Measurements from ENCODE around the gene ZMIZ1. TPM values are rescaled to one million over a fixed set of nuclear protein-coding genes. Genes with fewer than 3 reads are reported as not detected.

The ZMIZ1 gene
- polyA plus RNA-seq, 1 experiment = 7.6 TPM

DNA sequence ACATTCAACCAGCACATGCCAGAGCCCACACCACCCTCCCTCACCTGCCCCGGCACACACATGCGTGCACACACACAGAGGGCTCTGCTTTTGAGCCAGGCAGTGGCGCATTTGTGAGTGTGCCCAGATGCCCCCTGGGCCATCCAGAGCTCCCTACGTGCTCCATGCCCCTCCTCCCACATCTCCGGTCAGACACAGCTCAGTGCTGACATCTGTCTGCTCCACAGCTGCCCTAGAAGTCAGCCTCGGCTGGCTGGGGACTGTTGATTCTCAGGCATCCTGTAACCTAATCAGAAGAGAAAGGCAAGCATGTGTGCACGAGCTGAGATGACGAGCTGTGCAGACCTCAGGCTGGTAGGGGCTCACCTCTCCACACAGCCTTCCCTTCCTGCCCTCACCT lies 135.1 kb downstream of the ZMIZ1 start:
- ChIA-PET POLR2A (interaction anchor here (0.7 kb wide), 1 partner anchor 65 kb away, joined by 3 read pairs; no protein-coding TSS in a partner anchor), CTCF (interaction anchor here (1.8 to 2.1 kb wide), 3 partner anchors 9 to 133 kb away, joined by 6 to 10 read pairs (median 8); no protein-coding TSS in a partner anchor)
- TF ChIP-seq, protein P1, sequence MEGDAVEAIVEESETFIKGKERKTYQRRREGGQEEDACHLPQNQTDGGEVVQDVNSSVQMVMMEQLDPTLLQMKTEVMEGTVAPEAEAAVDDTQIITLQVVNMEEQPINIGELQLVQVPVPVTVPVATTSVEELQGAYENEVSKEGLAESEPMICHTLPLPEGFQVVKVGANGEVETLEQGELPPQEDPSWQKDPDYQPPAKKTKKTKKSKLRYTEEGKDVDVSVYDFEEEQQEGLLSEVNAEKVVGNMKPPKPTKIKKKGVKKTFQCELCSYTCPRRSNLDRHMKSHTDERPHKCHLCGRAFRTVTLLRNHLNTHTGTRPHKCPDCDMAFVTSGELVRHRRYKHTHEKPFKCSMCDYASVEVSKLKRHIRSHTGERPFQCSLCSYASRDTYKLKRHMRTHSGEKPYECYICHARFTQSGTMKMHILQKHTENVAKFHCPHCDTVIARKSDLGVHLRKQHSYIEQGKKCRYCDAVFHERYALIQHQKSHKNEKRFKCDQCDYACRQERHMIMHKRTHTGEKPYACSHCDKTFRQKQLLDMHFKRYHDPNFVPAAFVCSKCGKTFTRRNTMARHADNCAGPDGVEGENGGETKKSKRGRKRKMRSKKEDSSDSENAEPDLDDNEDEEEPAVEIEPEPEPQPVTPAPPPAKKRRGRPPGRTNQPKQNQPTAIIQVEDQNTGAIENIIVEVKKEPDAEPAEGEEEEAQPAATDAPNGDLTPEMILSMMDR (IDR thresholded peaks at IDR 0.05; ENCODE audit: low read depth, low read length) = no peak
- H3K27ac ChIP-seq (ENCODE audit: low read depth, low read length) = no peak overlapping the region
- no peak for DNase-seq (ENCODE audit: low read depth, low spot score)
- no peak overlapping the region for H3K4me3 ChIP-seq (ENCODE audit: low read depth, low read length)
- no peaks in the 10 kb centered on the region for H3K9me3 ChIP-seq (ENCODE audit: control insufficient read depth, insufficient read depth, low read length)
- H3K27me3 ChIP-seq (ENCODE audit: control insufficient read depth, insufficient read depth, low read length) = no peaks in the 10 kb centered on the region

DNA sequence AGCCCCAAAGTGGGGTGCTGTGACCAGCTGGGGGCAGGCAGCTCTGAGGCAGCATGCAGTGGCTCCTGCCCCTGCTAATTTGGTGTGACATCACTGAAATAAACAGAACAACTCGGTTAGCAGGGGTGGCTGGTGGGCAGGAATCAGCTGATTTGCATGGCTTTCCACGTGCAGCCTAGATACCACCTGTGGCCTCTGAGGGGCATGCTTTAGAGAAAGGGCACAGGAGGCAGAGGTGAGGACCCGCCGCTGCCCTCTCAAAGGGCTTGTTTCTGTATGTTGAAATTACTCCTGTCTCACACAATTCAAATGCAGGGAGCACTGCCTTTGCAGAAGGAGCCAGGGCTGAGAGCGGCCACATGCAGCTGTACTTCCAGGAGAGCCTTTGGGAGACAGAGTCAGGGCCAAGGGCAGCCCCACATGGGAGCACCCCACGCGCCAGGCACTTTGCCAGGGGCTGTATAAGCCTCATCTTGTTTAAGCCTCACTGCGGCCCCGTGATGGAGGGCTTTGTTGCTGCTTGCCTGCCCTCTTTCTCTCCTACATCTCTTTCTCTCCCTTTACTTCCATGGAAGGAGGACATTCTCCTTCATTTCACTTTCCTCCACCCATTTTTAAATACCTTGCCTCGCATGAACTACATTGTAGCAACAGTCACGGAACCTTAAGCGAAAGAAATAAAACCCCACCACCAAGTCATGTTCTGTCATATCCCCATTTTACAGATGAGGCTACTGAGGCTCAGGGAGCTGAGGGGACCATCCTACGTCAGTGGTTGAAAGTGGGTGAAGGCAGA lies 137.7 kb downstream of the ZMIZ1 start:
- Histone ChIP-seq H3K27ac (ENCODE audit: low read depth, low read length) (no peak overlapping the region), H3K4me3 (ENCODE audit: low read depth, low read length) (no peak overlapping the region), H3K9me3 (ENCODE audit: control insufficient read depth, insufficient read depth, low read length) (no peaks in the 10 kb centered on the region), H3K27me3 (ENCODE audit: control insufficient read depth, insufficient read depth, low read length) (no peaks in the 10 kb centered on the region)
- POLR2A ChIA-PET = interaction anchor here (1.1 kb wide), 1 partner anchor 11 kb away, joined by 4 read pairs; no protein-coding TSS in a partner anchor
- no peak for DNase-seq (ENCODE audit: low read depth, low spot score)
- CTCF ChIA-PET = no interaction called here
- TF ChIP-seq, protein P1 (IDR thresholded peaks at IDR 0.05; ENCODE audit: low read depth, low read length) = no peak

DNA sequence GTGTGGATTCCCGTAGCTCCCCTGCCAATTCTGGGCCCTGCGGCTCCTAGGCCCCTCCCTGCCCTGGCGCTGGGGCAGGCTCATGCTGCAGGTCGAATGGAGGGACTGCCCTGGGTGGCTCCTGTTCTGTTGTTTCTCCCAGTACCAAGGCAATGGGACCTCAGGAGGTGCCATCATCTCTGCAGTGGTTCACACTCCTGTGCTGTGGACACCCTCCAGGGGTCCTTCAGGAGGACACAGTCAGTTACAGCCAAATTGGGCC lies 138.3 kb downstream of the ZMIZ1 start:
- no peak overlapping the region for H3K27ac ChIP-seq (ENCODE audit: low read depth, low read length)
- POLR2A ChIA-PET = no interaction called here
- CTCF ChIA-PET = no interaction called here
- DNase-seq (ENCODE audit: low read depth, low spot score) = no peak
- TF ChIP-seq, protein P1 (IDR thresholded peaks at IDR 0.05; ENCODE audit: low read depth, low read length) = no peak
- no peak overlapping the region for H3K4me3 ChIP-seq (ENCODE audit: low read depth, low read length)
- H3K9me3 ChIP-seq (ENCODE audit: control insufficient read depth, insufficient read depth, low read length) = no peaks in the 10 kb centered on the region
- no peaks in the 10 kb centered on the region for H3K27me3 ChIP-seq (ENCODE audit: control insufficient read depth, insufficient read depth, low read length)

DNA sequence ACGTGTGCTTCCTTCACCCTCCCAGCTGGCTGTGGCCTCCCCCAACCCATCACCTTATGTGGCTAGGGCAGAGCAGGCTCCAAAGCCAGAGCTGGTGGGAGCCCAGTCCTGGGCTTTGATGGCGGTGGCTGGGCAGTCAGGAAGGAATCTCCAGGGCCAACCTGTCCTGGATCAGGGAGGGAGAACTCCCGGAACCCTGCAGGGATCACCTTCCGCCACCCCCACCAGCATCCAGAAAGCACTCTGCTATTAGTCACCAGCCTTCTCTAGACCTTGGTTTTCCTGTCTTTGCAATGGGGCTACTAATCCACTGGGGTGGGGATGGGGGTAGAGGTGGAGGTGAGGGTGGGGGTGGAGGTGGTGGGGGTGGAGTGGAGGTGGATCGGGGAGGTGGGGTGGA lies 139.0 kb downstream of the ZMIZ1 start:
- no peak for DNase-seq (ENCODE audit: low read depth, low spot score)
- Histone ChIP-seq H3K4me3 (ENCODE audit: low read depth, low read length) (no peak overlapping the region), H3K27ac (ENCODE audit: low read depth, low read length) (peak overlapping the region; percentile 31), H3K9me3 (ENCODE audit: control insufficient read depth, insufficient read depth, low read length) (no peaks in the 10 kb centered on the region), H3K27me3 (ENCODE audit: control insufficient read depth, insufficient read depth, low read length) (no peaks in the 10 kb centered on the region)
- TF ChIP-seq, protein P1 (IDR thresholded peaks at IDR 0.05; ENCODE audit: low read depth, low read length) = no peak
- CTCF ChIA-PET = no interaction called here
- POLR2A ChIA-PET = no interaction called here

DNA sequence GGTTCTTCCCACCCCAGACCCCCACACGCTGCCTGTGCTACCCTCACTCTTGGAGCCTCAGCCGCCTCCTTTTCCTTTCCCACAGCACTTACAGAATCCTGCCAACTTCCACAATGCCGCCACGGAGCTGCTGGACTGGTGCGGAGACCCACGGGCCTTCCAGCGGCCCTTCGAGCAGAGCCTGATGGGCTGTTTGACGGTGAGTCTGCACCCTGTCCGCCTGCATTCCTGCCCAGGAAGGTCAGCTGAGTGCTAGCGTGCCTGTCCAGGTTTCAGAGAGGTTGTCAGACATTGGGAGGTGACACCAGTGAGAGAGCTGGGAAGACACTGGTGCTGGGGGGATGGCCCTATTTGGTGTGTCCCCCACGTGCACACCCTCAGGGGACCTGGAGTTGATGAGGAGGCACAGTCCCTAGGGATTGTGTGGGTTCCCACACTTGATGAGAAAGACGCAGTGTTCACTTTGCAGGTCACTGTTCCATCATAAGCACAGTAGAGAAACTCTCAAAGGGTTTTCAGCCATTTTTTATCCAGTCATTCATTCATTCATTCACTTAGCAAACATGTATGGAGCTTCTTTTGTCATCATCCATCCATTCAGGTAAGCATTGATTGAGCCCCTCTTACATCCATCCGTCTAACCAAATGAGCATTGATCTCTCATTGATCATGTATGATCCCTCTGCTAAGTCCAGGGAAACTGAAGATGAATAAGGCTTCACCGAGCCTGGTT lies 139.7 kb downstream of the ZMIZ1 start:
- TF ChIP-seq, protein P1 (IDR thresholded peaks at IDR 0.05; ENCODE audit: low read depth, low read length) = no peak
- Histone ChIP-seq H3K27me3 (ENCODE audit: control insufficient read depth, insufficient read depth, low read length) (no peaks in the 10 kb centered on the region), H3K9me3 (ENCODE audit: control insufficient read depth, insufficient read depth, low read length) (no peaks in the 10 kb centered on the region), H3K27ac (ENCODE audit: low read depth, low read length) (no peak overlapping the region), H3K4me3 (ENCODE audit: low read depth, low read length) (no peak overlapping the region)
- POLR2A ChIA-PET = no interaction called here
- CTCF ChIA-PET = interaction anchor here (1.6 kb wide), 1 partner anchor 12 kb away, joined by 6 read pairs; no protein-coding TSS in a partner anchor
- no peak for DNase-seq (ENCODE audit: low read depth, low spot score)
